ENCODE results near the gene LITAF. TPM values are rescaled to one million over a fixed set of nuclear protein-coding genes. Genes with fewer than 3 reads are reported as not detected.
A peak's percentile ranks its signal among the peaks of the same experiment; 100 is the strongest.
"Not testable (repeated sequence)": the region's sequence is repeated elsewhere in the genome, so short reads cannot be mapped to it uniquely, and the experiment has no call there.

LITAF gene
- total RNA-seq, 2 donors from 2014 or later = 144 to 211 TPM

GRCh38 chr16:11582157-11582814 lies 4.4 kb downstream of the LITAF start:
- DNase-seq = no peak
- Histone ChIP-seq H3K27me3 (no peaks in the 10 kb centered on the region), H3K4me3 (no peak overlapping the region), H3K27ac (no peak overlapping the region), H3K9me3 (no peaks in the 10 kb centered on the region), H3K9ac (ENCODE audit: low read depth in 2 of 2, low read length in 2 of 2) (no peak overlapping the region), H3K4me1 (peaks cover 7% of the 10 kb centered on the region), H3K36me3 (no peaks in the 10 kb centered on the region)
- no peak for TF ChIP-seq CTCF (IDR thresholded peaks at IDR 0.05)
- intact Hi-C loops (cut with DNase I) = no loop called here

GRCh38 chr16:11581678-11582077 lies 5.0 kb downstream of the LITAF start:
- Histone ChIP-seq H3K9me3 (no peaks in the 10 kb centered on the region), H3K4me3 (no peak overlapping the region), H3K27ac (no peak overlapping the region), H3K27me3 (no peaks in the 10 kb centered on the region), H3K4me1 (peaks cover 7% of the 10 kb centered on the region), H3K36me3 (no peaks in the 10 kb centered on the region), H3K9ac (ENCODE audit: low read depth in 2 of 2, low read length in 2 of 2) (peak overlapping the region in 1 of 2 donors; percentile 25)
- no peak for TF ChIP-seq CTCF (IDR thresholded peaks at IDR 0.05)
- intact Hi-C loops (cut with DNase I) = no loop called here
- DNase-seq = no peak

GRCh38 chr16:11580451-11581086 lies 6.2 kb downstream of the LITAF start:
- H3K4me1 ChIP-seq = peaks cover 7% of the 10 kb centered on the region
- DNase-seq = no peak
- no peak overlapping the region for H3K27ac ChIP-seq
- H3K36me3 ChIP-seq = no peaks in the 10 kb centered on the region
- intact Hi-C loops (cut with DNase I) = no loop called here
- no peak overlapping the region for H3K9ac ChIP-seq (ENCODE audit: low read depth in 2 of 2, low read length in 2 of 2)
- no peaks in the 10 kb centered on the region for H3K27me3 ChIP-seq
- no peak for TF ChIP-seq CTCF (IDR thresholded peaks at IDR 0.05)
- H3K4me3 ChIP-seq = no peak overlapping the region
- H3K9me3 ChIP-seq = no peaks in the 10 kb centered on the region

GRCh38 chr16:11577290-11577660 lies 9.4 kb downstream of the LITAF start:
- not testable (repeated sequence) for H3K4me1 ChIP-seq, H3K27ac ChIP-seq

GRCh38 chr16:11576427-11577289 lies 10.1 kb downstream of the LITAF start:
- no peaks in the 10 kb centered on the region for H3K27me3 ChIP-seq
- TF ChIP-seq CTCF (IDR thresholded peaks at IDR 0.05) = no peak
- H3K27ac ChIP-seq = no peak overlapping the region
- no peak overlapping the region for H3K4me3 ChIP-seq
- no peaks in the 10 kb centered on the region for H3K36me3 ChIP-seq
- no peak for DNase-seq
- H3K4me1 ChIP-seq = peaks cover 5% of the 10 kb centered on the region
- intact Hi-C loops (cut with DNase I) = no loop called here
- no peak overlapping the region for H3K9ac ChIP-seq (ENCODE audit: low read depth in 2 of 2, low read length in 2 of 2)
- H3K9me3 ChIP-seq = no peaks in the 10 kb centered on the region

More at GRCh38 chr16:11577290-11577660, 9.4 kb downstream of the LITAF start:
- H3K36me3 ChIP-seq; H3K4me3 ChIP-seq; H3K27me3 ChIP-seq; H3K9ac ChIP-seq (ENCODE audit: low read depth in 2 of 2, low read length in 2 of 2); intact Hi-C loops (cut with DNase I); DNase-seq; H3K9me3 ChIP-seq: not testable (repeated sequence)
